GM19035 (cell line): ENCODE results near the gene PANX3.
"Not testable (repeated sequence)": the region's sequence is repeated elsewhere in the genome, so short reads cannot be mapped to it uniquely, and the experiment has no call there.

Source experiments
- ATAC-seq: cut with Tn5 transposase; IDR thresholded peaks from one replicate; pipeline ENCODE4 v1.9.1; 2021; ENCODE audit not compliant: unreplicated experiment

The PANX3 gene, protein sequence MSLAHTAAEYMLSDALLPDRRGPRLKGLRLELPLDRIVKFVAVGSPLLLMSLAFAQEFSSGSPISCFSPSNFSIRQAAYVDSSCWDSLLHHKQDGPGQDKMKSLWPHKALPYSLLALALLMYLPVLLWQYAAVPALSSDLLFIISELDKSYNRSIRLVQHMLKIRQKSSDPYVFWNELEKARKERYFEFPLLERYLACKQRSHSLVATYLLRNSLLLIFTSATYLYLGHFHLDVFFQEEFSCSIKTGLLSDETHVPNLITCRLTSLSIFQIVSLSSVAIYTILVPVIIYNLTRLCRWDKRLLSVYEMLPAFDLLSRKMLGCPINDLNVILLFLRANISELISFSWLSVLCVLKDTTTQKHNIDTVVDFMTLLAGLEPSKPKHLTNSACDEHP

GRCh38 chr11:124611064-124611463 is at the start of gene PANX3:
Gene PANX3 (plus strand): TSS chr11:124611428. CDS start chr11:124611557, 129 bp downstream.
- ATAC-seq = no peak

GRCh38 chr11:124569697-124570096 is 41.5 kb upstream of the PANX3 start, which contains the start of gene OR8A1:
Gene OR8A1 (plus strand): TSS chr11:124569997. CDS start chr11:124570120, 123 bp downstream.
- ATAC-seq = no peak

- ATAC-seq = no peak
These were observed 41.1 kb upstream of the PANX3 start for GRCh38 chr11:124570160-124570559.

GRCh38 chr11:124577716-124578427 is 33.4 kb upstream of the PANX3 start:
- no peak for ATAC-seq

- ATAC-seq = no peak
These were observed 32.5 kb upstream of the PANX3 start for GRCh38 chr11:124578761-124579160.

GRCh38 chr11:124581817-124582216 is 29.4 kb upstream of the PANX3 start:
- ATAC-seq = no peak

DNA sequence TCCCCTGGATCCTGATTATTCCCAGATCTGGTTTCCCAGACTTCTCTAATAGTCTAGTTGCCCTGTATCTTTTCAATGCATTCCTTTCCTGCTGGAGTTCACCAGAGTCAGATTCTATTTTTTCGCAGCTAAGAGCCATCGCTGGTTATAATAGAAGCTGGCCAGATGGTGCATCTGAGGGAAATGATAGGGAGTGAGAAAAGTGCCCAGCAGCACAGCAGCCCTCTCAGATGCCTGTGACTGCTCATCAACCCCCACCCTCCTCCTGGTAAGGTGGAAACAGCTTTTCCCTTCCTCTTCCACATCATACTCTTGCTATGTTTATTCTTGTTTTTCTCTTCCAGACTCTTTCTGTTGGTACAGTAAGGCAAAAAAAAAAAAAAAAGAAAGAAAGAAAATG is 28.7 kb upstream of the PANX3 start:
- ATAC-seq = no peak

GRCh38 chr11:124583781-124584180 is 27.4 kb upstream of the PANX3 start:
- ATAC-seq = no peak

DNA sequence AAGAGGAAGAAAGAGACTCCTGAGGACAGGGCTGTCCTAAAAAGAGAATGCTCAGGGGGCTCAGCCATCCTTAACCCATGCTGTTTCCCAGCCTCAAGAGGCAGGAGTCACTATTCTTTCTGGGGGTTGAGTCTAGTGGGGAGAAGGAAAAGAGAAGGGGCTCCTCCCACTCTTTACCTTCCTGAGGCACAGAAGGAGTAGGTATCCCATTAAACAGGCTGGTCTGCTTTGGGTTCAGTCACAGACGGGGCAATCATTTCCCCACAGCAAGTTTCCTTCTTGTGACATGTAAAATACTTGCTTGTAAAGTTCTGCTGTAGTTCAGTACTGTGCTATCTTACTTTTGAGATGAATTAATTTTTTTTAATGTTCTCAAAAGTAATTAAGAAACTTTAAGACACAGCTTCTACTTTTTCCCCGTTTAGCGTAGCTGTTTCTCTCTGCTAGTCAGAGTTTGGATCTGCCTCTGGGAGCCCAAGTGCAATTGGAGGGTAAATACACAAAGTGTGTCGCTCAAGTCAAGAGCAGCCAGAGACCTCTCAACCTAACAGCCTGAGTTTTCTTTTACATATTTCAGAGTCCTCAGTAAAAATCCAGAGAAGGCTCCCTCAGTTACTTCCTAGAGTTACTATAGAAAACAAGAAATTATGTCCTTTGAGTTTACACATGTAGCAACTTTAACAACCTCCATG is 26.4 kb upstream of the PANX3 start:
- no peak for ATAC-seq

- ATAC-seq = no peak
These were observed 24.9 kb upstream of the PANX3 start for GRCh38 chr11:124586238-124586860.

DNA sequence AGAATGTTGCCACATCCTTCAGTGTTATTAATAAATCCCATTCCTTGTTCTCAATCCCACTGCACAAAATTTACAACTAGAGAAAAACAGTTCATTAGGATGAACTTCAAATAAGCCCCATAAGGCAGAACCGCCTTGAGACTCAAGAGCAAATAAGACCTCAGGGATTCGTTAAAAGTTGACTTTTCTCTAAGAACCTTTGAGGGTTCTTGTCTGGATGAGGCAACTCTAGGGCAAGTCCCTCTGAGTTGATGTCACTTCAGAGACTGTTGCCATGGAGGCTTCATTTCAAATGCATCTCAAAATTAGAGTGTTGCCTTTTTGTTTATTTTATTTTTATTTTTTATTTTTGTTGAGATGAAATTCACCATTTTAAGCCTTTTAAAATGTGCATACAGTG is 19.8 kb upstream of the PANX3 start:
- ATAC-seq = no peak

GRCh38 chr11:124592627-124593026 is 18.6 kb upstream of the PANX3 start:
- ATAC-seq = no peak

- ATAC-seq = no peak
These were observed 15.9 kb upstream of the PANX3 start for GRCh38 chr11:124595302-124595701.

GRCh38 chr11:124597626-124598025 is 13.6 kb upstream of the PANX3 start:
- ATAC-seq = no peak

DNA sequence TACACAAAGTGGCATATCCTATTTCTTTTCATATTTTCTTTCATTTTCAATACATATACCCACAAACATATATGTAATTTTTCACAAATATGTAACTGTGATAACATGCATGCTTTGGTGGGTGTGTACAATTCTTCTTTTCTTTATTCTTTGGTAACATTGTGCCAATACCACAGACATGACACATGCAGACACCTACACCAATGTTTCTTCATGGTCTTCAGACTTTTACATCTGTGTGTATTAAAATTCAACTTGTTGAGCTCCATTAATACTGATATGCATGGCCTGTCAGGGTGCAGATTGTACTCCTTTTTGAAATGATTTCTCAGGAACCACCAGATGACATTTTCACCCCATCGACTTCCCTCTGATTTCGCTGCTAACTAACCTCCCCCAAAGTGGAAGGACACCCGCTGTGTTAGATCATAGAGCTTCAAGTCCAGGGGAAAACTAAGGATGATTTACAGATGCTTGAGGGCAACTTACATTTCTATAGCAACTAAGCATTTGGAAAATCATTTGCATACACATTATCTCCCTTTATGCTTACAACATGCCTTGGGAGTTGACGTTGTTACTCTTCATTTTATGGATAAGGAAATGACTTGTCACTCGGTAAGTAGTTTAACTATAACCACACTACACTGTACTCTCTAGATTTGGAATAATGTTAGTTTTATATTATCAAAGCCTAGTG is 10.5 kb upstream of the PANX3 start:
- no peak for ATAC-seq

GRCh38 chr11:124602193-124602592 is 9.0 kb upstream of the PANX3 start:
- no peak for ATAC-seq

- ATAC-seq = not testable (repeated sequence)
These were observed 8.5 kb upstream of the PANX3 start for GRCh38 chr11:124602723-124603122.

DNA sequence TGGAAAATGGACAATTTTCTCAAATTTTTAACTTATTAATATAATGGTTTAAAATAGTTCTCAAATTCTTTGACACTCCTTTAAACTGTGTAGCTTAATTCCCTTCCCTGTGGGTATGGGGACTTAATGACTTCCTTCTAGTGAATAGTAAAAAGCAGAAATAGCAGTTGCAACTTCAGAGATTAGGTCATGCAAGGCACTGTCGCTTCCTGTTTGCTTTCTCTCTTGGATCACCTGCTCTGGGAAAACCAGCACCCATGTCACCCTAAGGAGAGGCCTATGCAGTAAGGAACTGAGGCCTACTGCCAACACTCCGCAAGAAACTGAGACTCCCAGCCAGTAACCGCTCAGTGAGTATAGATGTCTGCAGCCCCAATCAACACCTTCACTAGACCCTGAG is 5.5 kb upstream of the PANX3 start:
- no peak for ATAC-seq

DNA sequence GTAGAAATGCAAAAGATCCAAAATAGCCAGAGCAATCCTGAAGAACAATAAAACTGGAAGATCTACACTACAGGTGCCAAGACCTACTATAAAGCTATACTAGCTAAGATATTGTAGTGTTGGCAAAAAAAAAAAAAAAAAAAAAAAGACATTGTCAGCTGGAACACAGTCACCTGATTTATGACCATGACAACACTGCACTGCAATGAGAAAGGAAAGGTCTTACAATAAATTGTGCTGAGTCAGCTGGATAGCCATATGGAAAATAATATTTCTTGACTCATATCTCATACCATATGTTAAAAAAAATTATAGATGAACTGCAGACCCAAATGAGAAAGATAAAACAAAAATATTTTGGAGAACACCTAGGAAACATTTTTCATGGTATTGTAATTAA is 3.1 kb upstream of the PANX3 start:
- no peak for ATAC-seq

GRCh38 chr11:124610295-124610694 is 933 bp upstream of the PANX3 start:
- no peak for ATAC-seq

DNA sequence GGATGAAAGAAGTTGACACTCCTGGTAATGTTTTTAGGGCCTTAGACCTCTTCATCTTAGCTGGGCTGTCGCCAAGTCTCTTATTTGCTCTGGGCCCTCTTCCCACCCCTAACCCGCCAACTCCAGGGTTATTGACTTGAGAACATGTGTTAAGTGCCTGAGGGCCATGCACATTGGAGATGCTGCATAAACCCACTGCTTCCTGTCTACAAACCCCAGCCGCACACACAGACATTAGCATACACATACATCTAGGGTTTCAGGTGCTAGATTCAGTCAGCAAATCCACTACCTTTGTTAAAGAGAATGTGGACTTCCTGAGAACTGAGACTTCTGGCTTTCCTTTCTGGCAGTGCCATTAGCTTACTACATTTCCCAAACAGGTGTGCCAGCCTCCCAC is 817 bp downstream of the PANX3 start:
- ATAC-seq = no peak
